ENCODE results near the gene PRCC.
"Not testable (repeated sequence)": the region's sequence is repeated elsewhere in the genome, so short reads cannot be mapped to it uniquely, and the experiment has no call there.

DNA sequence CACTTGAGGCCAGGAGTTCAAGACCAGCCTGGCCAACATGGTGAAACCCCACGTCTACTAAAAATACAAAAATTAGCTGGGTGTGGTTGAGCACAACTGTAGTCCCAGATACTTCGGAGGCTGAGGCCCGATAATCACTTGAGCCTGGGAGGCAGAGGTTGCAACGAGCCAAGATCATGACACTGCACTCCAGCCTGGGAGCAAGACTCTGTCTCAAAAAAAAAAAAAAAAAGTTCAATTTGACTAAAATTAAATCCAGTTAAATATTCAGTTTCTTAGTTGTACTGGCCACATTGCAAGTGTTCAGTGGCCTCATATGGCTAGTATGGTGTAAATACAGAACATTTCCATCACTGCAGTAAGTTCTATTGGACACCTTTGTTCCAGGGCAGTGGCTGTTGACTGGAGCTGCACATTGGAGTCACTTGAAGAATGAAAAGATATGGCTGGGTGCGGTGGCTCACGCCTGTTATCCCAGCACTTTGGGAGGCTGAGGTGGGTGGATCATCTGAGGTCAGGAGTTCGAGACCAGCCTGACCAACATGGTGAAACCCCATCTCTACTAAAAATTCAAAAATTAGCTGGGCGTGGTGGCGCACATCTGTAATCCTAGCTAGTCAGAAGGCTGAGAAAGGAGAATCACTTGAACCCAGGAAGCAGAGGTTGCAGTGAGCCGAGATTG is 9.6 kb upstream of the PRCC start:
- TF ChIP-seq, protein P1, sequence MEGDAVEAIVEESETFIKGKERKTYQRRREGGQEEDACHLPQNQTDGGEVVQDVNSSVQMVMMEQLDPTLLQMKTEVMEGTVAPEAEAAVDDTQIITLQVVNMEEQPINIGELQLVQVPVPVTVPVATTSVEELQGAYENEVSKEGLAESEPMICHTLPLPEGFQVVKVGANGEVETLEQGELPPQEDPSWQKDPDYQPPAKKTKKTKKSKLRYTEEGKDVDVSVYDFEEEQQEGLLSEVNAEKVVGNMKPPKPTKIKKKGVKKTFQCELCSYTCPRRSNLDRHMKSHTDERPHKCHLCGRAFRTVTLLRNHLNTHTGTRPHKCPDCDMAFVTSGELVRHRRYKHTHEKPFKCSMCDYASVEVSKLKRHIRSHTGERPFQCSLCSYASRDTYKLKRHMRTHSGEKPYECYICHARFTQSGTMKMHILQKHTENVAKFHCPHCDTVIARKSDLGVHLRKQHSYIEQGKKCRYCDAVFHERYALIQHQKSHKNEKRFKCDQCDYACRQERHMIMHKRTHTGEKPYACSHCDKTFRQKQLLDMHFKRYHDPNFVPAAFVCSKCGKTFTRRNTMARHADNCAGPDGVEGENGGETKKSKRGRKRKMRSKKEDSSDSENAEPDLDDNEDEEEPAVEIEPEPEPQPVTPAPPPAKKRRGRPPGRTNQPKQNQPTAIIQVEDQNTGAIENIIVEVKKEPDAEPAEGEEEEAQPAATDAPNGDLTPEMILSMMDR (conservative IDR thresholded peaks at IDR 0.05 in 1 of 2, IDR thresholded peaks at IDR 0.05 in 1 of 2; ENCODE audit: extremely low read depth in 1 of 2, insufficient read depth in 1 of 2, low read depth in 1 of 2, low read length in 2 of 2), result not testable (repeated sequence)
- TF ChIP-seq EZH2 (IDR thresholded peaks at IDR 0.05; ENCODE audit: borderline replicate concordance, low read length), result not testable (repeated sequence)
